NCI-H524 (cell line): ENCODE data around the gene LDLRAD4.

Experiments used
- DNase-seq, 2 experiments: peaks; one replicate each; lab custom pipeline; 2025; lab: John Stamatoyannopoulos, UW

Gene LDLRAD4

DNA sequence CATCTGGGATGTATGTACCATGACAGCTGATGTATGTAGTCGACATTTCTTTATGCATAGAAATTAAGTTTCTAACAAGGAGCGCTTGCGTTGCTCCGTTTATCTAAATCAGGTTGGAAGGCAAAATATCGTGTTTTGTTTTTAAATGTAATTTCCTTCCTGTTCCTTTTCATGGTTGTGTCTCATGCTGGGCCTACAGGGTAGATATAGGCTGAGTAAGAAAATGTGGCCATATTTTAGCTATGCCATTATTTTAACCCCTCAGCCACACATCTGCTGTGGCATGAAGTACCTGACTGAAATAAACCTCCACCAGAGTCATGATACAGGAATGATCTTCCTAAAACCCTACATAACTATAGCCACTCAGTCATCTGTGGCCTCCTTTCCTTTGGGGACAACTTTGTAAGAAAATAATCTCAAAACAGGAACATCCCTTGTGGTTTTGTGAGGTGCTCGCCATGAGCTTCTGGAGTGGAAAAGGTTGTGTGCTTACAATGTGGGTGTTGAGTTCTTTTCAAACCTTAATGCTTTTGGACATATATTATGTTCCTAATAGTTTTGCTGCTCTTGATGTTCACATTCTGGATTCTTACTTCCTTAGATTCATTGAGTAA lies 293.5 kb downstream of the LDLRAD4 start:
- no peak for DNase-seq

DNA sequence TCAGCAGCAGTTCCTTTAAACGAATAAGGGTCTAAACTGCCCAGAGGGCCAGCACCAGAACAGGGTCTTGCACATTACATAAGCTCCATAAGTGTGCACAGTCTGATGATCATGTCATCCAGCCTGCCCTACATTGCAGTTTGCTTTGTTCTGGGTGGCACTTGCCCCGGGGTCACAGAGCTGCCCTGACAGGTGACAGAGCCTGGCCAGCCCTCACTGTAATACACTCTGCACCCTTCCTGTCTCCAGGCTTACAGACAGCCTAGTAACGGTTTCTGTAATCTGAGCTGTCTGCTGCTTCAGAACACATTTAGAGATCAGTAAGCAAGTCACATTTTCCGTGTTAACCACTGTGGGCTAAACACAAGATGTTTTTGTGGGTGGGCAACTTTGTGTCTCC lies 294.5 kb downstream of the LDLRAD4 start:
- DNase-seq = peak in 1 of 2 experiments; percentile 26

DNA sequence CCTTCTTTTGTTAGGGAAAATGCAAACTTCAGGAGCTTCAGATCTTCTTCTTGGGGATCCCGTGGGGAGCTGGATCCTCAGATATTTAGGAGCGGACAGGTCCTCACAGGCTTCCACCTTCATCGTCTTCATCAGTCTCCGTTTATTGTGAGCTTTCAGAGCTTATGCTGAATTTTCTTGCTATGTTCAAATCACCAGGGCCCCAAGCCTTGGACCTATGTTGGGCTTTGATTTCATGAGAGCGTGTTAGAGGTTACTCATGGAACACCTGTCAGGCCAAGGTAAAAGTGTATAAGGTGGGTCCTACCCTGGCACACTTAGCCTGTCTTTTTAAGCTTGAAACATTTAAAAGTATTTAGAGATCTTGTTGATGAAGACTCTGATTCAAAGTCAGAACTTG lies 294.9 kb downstream of the LDLRAD4 start:
- no peak for DNase-seq

DNA sequence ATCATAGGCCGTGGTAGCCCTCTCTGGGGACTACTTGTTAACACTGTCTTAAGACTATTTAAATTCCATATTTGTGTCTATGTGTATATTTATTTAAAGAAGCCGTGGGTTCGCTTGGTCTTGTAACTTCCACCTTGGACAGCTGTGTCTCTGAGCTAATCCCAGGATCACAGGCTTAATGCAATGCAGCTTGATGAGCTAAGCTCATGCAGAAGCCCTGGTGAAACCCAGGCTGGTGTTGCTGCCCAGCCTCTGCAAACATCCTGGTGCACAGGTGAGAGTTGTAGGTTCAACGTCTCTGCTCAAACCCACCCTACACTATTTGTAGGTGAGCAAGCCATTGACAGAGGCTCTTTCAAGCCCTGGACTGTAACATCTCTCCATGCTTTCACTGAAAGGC lies 296.0 kb downstream of the LDLRAD4 start:
- peak; percentile 8 to 46 for DNase-seq

DNA sequence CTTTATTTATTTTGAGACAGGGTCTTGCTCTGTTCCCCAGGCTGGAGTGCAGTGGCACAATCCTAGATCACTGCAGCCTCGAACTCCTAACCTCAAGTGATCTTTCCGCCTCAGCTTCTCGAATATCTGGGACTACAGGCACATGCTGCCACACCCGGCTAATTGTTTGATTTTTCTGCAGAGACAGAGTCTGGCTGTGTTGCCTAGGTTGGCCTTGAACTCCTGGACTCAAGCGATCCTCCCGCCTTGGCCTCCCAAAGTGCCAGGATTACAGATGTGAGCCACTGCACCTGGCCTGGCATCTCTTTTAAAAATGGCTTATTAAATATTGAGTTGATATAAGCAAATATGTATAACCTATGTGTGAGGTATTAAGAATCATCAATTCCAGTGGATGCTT lies 298.3 kb downstream of the LDLRAD4 start:
- DNase-seq = no peak

DNA sequence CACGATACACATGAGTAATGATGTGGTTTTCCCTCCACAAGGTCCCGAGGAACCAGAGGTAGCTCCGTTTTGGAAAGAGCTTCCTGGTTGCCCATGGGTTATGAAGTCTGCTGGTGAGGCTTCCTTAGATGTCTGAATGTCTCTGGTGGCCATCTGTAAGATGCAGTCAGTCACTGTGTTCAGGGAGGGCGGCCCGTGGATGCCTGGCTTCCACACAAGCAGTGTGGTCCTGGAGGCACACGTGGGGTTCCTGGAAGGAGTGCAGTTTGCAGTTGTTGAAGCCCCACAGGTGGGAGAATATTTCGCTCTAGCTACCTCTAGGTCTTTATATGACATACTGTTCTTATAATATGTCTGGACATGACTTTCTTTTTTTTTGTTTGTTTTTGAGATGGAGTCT lies 298.8 kb downstream of the LDLRAD4 start:
- no peak for DNase-seq

DNA sequence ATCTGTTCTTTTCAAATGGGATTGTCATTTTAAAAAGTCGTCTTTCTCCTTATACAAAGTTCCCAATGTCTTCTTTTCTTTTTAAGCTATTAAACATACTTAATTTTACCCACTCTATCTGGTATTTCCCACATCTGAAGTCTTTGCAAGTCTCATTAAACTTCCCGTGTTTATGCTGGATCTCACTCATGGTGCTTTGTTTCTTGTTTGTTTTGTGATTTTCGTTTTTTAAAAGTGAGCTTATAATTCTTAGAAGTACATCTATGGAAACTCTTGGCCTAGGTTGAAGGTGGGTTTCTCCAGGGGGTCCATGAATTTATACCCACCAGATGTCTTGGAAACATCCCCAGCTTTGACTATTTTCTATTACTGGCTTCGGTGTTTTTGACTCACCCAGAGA lies 299.8 kb downstream of the LDLRAD4 start:
- DNase-seq = no peak

DNA sequence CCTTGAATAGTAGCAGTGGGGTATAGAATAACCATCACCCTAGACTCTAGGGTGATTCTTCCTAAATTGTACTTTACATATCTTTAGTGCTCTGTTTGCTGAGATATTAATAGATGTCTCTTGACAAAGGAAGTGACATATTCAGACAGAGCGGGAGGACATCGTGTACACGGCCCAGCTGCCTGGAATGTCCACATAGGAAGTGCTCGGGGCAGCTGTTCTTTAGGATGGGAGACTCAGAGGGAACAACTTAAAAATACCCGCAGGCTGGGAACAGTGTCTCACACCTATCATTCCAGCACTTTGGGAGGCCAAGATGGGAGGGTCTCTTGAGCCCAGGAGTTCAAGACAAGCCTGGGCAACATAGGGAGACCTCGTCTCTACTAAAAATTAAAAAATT lies 301.7 kb downstream of the LDLRAD4 start:
- DNase-seq = no peak

DNA sequence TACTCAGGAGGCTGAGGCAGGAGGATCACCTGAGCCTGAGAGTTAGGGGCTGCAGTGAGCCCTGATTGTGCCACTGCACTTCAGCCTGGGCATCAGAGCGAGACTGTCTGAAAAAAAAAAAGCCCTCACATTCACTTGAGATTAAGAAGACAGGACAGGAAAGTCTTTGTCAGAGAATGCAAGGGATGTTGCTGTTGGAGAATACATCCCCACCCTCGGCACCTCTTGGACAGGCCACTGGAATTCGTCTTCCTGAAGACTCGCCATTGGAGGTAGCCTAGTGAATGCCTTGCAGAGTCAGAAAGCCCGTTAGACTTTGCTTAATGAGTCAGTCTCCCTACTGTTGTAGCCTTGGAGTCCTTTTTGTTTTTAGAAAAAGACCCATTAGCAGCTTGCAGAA lies 302.2 kb downstream of the LDLRAD4 start:
- DNase-seq = no peak

DNA sequence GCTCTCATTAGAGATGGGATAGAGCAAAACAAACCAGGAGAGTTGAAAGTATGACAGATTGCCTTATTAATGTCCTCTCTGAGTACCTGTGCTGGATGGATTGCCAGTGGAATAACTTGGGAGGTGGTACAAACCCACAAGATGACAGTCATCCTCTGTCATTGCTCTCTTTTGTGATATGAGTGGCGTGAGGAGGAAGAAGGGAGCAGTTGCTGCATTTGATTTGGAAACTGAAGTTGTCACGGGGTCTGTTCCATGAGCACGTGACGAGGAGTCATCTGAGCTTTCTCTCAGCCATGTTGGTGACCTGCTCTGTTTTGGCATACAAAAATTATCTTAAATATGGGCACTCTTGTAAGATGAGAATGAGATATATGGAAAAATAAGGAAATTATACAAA lies 302.9 kb downstream of the LDLRAD4 start:
- DNase-seq = no peak

DNA sequence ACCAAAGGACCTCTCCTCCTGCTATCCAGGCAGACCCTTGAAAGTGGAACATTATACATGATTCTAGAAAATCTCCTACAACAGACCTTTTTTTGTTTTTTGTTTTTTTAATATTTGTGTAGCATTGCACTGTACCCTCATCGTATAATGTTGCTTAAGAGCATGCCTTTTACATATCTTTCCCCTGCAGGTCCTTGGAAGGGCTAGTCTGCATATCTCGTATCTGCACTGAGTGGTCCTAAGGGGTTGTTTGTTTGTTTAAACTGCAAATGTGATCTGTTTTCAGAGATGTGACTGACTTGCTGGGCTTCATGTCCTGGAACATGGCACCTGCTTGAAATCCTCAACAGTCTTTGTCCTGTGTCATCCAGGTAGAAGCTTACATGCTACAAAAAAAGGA lies 303.7 kb downstream of the LDLRAD4 start:
- DNase-seq = no peak

DNA sequence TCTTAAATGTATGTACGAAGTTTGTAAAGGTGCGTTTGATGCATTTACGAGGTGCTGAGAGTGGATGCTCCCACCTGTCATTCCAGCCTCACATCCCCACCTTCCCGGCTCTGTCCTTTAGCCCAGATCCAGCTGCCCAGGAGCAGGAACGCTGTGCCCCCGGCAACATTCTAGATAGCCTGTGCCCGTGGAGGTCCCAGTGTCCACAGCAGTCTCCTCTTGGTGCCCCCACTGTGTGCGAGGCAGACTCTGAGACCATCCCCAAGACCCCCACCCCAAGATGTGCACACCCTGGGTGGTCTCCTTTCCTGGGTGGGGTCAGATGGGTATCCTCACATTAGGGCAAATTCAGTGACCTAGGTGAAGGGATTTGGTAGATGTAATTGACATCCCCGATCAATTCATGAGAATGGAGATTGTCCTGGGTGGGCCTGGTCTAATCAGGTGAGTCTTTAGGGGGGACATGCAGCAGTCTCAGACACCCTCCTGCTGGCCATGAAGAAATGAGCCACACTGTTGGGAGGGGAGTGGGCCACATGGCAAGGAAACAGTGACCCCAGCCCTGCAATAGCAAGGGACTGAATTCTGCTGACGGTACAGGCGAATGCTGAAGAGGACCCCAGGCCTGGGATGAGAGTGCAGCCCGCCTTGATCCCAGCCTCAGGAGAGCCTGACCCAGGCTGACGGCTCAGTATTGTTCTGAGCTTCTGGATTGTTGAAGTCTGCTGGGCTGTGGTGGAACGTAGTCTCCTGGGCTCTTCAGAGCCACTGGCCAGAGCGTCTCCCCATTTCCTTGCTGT lies 304.5 kb downstream of the LDLRAD4 start:
- DNase-seq = no peak

DNA sequence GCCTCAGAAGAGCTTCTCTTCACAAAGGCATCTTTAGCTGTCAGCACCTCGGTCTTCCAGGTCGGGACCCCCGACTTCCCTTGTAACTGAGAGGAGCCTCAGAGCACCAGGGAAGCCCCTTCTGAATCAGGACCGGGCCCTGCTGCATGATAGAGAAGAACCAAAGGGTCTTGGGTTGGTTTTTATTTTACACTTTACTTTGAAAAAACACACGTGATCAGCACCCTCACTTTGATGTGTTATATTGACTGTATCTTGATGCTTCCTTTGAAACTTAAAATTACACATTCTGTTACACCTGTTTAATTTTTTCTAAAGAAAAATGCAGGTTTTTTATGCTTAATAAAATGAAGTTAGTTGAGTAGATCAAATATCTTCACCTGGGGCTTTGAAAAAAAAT lies 305.5 kb downstream of the LDLRAD4 start:
- DNase-seq = no peak

DNA sequence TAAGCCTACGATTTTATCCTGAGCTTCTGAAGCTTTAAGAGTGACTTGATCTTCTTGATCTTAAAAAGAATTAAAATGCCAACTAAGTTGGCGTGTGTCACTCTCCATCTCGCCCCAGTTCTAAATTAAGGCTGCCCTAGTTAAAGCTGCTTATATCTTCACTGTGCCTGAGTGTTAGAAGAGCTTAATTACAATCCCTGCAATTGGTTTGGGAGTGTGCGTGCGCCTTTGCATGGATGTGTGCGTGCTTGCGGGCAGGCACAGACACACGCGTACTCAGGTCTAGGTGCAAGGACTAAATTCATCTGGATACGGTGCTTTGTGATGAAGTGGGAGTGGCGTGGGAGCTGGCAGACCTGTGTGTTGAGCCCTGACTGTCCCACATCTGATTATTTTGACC lies 306.3 kb downstream of the LDLRAD4 start:
- DNase-seq = no peak

DNA sequence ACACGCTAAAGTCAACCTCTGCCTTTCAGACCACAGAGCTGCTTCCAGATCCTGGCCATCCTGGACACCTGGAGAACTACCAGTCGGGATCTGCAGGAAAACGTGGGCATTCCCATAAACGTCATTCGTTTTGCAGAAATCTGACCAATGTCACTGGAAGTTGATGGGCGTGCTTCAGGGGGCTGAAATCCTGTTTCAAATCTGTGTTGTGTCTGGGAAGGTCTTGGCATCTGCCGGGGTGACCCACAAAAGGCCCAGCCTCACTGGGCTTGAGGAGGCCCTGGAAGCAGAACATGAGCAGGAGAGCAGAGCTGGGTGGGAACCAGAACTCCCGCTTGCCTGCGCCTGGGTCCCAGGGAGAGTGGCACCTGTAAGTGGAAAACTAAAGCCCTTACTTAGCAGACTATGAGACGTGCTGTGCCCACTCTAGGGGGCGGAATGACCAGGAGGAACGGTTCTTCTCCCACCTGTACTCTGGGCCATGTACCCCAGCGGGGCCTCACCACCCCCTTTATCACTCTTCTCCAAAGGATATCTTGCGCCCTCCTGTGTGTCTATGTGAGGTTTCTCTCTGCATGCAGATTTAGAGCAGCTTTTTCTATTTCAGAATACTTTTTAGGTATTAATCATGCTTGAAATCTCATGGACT lies 306.9 kb downstream of the LDLRAD4 start:
- peak in 1 of 2 experiments; percentile 19 for DNase-seq

DNA sequence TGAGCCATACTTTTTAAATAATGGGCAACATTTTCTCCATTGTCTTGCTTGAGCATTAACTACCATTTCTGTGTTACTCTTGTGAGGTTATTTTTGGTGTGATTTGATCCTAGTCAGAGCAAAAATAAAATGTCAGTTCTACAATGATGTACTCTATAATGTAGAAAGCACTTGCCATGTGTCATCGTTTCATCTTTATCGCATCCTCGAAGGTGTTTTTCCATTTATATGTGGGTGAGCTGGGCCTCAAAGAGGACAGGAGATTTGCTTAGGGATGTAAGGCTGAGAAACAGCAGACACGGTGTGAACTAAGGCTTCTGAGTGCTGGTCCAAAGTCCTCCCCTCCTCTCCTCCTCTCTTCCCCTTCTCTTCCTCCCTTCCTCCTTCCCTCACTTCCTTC lies 308.0 kb downstream of the LDLRAD4 start:
- DNase-seq = no peak

DNA sequence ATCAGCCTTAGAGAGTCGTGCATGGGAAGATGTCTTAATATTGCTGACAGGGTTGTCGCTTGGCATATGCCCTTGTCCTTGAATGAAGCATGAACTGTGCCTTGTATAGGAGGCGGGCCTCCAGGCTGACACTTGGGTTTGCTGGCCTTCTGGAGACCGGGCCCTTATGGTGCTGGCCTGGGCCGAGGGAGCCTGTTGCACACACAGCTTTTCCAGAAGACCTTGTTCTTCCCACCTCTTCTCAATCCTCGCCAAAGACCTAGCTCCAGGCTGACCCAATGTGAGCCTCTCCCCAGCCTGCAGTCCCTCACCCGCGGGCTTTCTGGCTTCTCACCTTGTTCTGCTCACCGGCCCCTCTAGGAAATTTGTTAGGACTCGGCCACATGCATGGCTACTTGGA lies 308.7 kb downstream of the LDLRAD4 start:
- DNase-seq = no peak

DNA sequence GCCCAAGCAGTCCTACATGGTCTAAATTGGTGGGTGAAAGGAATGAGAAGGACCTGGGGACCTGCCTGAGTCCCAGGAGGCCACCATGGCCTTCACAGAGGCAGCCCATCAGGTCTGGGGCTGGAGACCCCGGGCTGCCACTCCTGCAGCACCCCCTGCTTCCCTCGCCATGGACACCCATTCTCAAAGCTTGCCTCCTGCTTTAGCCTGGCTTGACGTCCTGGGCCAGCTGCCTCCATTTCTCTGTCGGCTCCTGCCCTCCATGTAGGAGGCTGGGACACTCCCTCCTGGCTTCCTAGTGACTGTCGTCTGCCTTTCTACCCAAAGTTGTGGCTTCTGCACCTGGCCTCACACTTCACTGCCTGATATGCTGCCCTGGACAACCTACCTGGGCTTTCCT lies 309.2 kb downstream of the LDLRAD4 start:
- no peak for DNase-seq

DNA sequence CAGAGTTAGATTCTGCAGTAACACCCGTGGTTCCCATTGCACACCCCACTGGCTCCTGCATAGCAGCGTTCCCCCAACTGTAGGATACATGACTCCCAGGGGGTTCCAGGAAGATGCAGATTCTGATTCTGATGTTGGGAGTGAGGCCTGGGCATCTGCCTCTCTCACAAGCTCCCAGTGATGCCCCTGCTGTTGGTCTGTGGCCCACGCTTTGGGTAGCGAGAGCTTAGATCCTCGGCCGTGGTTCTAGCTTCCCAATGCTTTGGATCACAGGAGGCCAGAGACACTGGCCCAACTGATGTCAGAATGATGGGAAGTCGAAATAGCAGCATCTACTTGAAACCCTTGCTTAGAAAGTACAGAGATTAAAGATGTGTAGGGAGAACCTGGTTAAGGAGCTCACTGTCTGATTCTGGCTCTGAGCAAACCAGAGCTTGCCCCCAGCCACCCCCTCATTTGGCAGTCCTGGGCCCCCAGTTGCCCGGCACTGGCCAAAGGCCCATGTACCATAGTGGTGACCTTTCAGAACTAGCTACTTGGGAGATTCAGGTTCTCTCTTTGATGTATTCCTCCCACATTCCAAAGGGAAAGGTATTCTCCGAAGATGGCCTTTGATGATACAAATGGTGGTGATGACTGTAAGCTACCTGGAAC lies 310.3 kb downstream of the LDLRAD4 start:
- DNase-seq = no peak

DNA sequence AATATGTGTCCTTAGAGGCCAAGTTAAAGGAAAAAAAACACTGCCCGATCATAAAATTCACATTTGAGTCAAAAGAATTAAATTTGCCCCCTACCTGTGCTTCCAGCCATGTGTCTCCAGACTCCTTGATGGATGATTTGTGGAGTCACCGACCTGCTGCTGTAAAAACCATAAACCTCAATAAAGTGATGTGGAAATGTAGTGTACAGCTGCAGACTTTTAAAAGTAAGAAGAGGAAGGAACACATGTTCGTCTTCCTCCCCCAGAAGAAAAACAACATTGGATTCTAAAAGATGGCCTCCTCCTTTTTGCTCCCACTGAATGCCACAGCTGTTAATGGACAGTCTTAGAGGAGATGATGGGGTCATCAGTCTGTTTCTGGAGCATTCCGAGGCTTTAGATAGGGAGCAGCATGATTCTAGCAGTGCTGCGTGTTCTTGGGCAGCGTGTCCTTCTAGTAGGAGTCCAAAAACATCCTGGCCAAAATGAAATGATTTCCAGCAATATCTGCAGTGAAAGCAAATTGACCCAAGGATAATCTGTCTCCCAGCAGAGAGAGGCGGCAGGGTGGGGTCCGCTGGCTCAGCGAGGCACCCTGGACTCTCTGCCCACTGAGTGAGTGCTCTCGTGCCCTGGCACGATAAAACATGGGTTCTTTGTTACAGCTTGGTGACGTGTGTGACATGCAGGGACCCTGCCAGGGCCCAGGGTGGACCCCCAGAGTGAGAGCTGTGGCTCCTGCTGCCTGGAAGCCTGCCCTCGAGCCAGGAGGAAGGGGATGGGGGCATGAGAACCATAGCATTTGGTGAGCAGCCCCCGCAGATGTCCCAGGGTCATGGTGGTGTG lies 311.7 kb downstream of the LDLRAD4 start:
- no peak for DNase-seq

DNA sequence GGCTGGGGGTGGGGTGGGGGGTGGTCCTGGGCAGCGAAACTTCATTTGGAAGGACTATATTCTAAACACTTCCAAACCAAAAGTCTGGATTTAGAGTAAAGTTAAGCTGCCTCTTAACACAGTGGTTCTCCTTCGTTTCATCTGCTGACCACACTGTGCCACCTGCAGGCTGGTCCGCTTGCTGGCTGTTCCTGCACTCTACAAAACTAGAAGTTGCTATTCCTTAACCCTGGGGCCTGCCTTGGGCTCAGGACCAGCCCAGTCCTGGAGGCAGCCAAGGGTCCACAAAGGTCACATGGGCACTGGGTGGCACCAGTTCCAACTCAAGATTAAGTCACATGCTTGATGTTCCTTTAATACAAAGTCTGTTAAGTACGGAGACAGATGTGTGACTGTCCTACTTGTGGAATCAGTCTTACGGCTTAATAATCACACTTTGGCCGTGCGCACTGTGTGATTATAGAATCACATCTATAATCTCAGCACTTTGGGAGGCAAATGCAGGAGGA lies 312.4 kb downstream of the LDLRAD4 start:
- DNase-seq = peak in 1 of 2 experiments; percentile 45
